ENCODE measurements around the gene IFIT2.

GRCh38 chr10:89355394-89355931, 53.6 kb downstream of the IFIT2 start:
- TF ChIP-seq, protein P1, sequence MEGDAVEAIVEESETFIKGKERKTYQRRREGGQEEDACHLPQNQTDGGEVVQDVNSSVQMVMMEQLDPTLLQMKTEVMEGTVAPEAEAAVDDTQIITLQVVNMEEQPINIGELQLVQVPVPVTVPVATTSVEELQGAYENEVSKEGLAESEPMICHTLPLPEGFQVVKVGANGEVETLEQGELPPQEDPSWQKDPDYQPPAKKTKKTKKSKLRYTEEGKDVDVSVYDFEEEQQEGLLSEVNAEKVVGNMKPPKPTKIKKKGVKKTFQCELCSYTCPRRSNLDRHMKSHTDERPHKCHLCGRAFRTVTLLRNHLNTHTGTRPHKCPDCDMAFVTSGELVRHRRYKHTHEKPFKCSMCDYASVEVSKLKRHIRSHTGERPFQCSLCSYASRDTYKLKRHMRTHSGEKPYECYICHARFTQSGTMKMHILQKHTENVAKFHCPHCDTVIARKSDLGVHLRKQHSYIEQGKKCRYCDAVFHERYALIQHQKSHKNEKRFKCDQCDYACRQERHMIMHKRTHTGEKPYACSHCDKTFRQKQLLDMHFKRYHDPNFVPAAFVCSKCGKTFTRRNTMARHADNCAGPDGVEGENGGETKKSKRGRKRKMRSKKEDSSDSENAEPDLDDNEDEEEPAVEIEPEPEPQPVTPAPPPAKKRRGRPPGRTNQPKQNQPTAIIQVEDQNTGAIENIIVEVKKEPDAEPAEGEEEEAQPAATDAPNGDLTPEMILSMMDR (conservative IDR thresholded peaks at IDR 0.05) = no peak
- TF ChIP-seq ZFX (IDR thresholded peaks at IDR 0.05) = no peak

Data from C4-2B (cell line).